Endothelial cell of umbilical vein (primary cell): ENCODE data around the gene POU3F1. TPM values are rescaled to one million over a fixed set of nuclear protein-coding genes. Genes with fewer than 3 reads are reported as not detected.

ENCODE experiments used
- BruUV-seq: library from RNA; stranded (reverse); fragments of 400-500 nt; replicated peaks from 2 replicates; lab custom pipeline; 2021; lab: Mats Ljungman, UMichigan
- CTCF ChIA-PET: fragments of 300-600, 350-600 bp; sonication (Branson Sonifier 250); formaldehyde crosslinking; loops from one replicate; lab custom pipeline; 2021; ENCODE audit warnings: antibody characterized with exemption, inconsistent platforms; lab: Charles Lee
- POLR2A ChIA-PET: fragments of 300-600, 350-600 bp; sonication (Branson Sonifier 250); formaldehyde crosslinking; loops from one replicate; lab custom pipeline; 2021; ENCODE audit warnings: antibody characterized with exemption, inconsistent platforms; lab: Charles Lee
- DNase-seq: peaks from one replicate; pipeline ENCODE4 v3.0.0-alpha.2; 2011; ENCODE audit warnings: low read depth, low spot score
- FAIRE-seq: peaks from 2 replicates; lab custom pipeline; 2011; peaks lifted over from hg19 to GRCh38; lab: Jason Lieb, UNC
- H2AFZ ChIP-seq: 2 replicates; pipeline ENCODE4 v1.6.0; 2012; ENCODE audit warnings: low read depth, low read length, control low read depth, inconsistent platforms
- H3K27ac ChIP-seq: 2 replicates; pipeline ENCODE4 v1.5.1; 2011; ENCODE audit warnings: low read depth, mild to moderate bottlenecking, control low read depth, low read length, moderate library complexity; ENCODE audit not compliant: insufficient read depth
- H3K27me3 ChIP-seq, 2 experiments: 2 replicates each; pipeline versions ENCODE4 v1.6.0 to v1.6.1; 2011; ENCODE audit warnings: low read length in 2 of 2, mixed read lengths in 1 of 2; ENCODE audit not compliant: control insufficient read depth in 2 of 2, insufficient read depth in 2 of 2
- H3K36me3 ChIP-seq, 2 experiments: 2 replicates in 1 of 2; 3 replicates in 1 of 2; pipeline ENCODE4 v1.5.1; 2011; ENCODE audit warnings: low read length in 2 of 2, mild to moderate bottlenecking in 1 of 2, moderate library complexity in 1 of 2; ENCODE audit not compliant: control insufficient read depth in 2 of 2, insufficient read depth in 2 of 2; ENCODE audit errors: extremely low read depth in 1 of 2
- H3K4me1 ChIP-seq: 3 replicates; pipeline ENCODE4 v1.5.1; 2011; ENCODE audit warnings: mild to moderate bottlenecking, low read length; ENCODE audit not compliant: control insufficient read depth, insufficient read depth; ENCODE audit errors: extremely low read depth
- H3K4me2 ChIP-seq: 2 replicates; pipeline ENCODE4 v1.6.1; 2011; ENCODE audit warnings: low read length, control low read depth, mixed read lengths; ENCODE audit not compliant: insufficient read depth
- H3K4me3 ChIP-seq, 3 experiments: fragments of 200-600 bp in 1 of 3; sonication (generic), shearing (Covaris generic) in 1 of 3; replicated peaks in 1 of 3; 2 replicates each; pipeline ENCODE4 v1.5.1; 2011 to 2016; ENCODE audit warnings: control low read depth in 3 of 3, low read length in 3 of 3, mild to moderate bottlenecking in 2 of 3, inconsistent platforms in 1 of 3, low read depth in 1 of 3, moderate library complexity in 1 of 3; ENCODE audit not compliant: insufficient read depth in 1 of 3
- H3K79me2 ChIP-seq: 2 replicates; pipeline ENCODE4 v1.6.0; 2012; ENCODE audit warnings: low read length, inconsistent platforms; ENCODE audit not compliant: control insufficient read depth, insufficient read depth
- H3K9ac ChIP-seq: replicated peaks from 2 replicates; pipeline ENCODE3; 2011; ENCODE audit warnings: low read length, control low read depth; ENCODE audit not compliant: insufficient read depth; ENCODE audit errors: extremely low read depth
- H3K9me1 ChIP-seq: replicated peaks from 3 replicates; pipeline ENCODE4 v1.6.0; 2011; ENCODE audit warnings: mild to moderate bottlenecking, low read length; ENCODE audit not compliant: control insufficient read depth, insufficient read depth; ENCODE audit errors: extremely low read depth
- H3K9me3 ChIP-seq: replicated peaks from 2 replicates; pipeline ENCODE4 v1.5.1; 2012; ENCODE audit warnings: low read length, inconsistent platforms; ENCODE audit not compliant: control insufficient read depth, insufficient read depth
- H4K20me1 ChIP-seq: replicated peaks from 2 replicates; pipeline ENCODE3; 2011; ENCODE audit warnings: mild to moderate bottlenecking, low read length; ENCODE audit not compliant: control insufficient read depth, insufficient read depth; ENCODE audit errors: extremely low read depth
- EZH2 ChIP-seq: IDR thresholded peaks from 2 replicates; pipeline ENCODE4 v1.6.1; 2012; ENCODE audit warnings: borderline replicate concordance, low read depth, mild to moderate bottlenecking, moderate library complexity, low read length, inconsistent platforms; ENCODE audit not compliant: severe bottlenecking
- FOS ChIP-seq: IDR thresholded peaks from 2 replicates; pipeline ENCODE4 v1.6.1; 2011; ENCODE audit warnings: mild to moderate bottlenecking, low read length, moderate library complexity, borderline replicate concordance; ENCODE audit not compliant: insufficient read depth
- GATA2 ChIP-seq: IDR thresholded peaks from 2 replicates; pipeline ENCODE4 v1.7.0; 2011; ENCODE audit warnings: low read depth, mild to moderate bottlenecking, moderate library complexity, mixed read lengths, low read length; ENCODE audit not compliant: insufficient read length, insufficient read depth
- JUN ChIP-seq: IDR thresholded peaks from 2 replicates; pipeline ENCODE4 v1.6.1; 2011; ENCODE audit warnings: borderline replicate concordance, low read depth; ENCODE audit not compliant: insufficient read length, insufficient read depth
- MYC ChIP-seq: IDR thresholded peaks from one replicate; pipeline ENCODE4 v1.6.1; 2011; ENCODE audit warnings: mild to moderate bottlenecking, low read depth, low read length
- POLR2A ChIP-seq: IDR thresholded peaks from 2 replicates; pipeline ENCODE4 v1.6.1; 2012; ENCODE audit warnings: low read depth, mild to moderate bottlenecking, control low read depth, low read length
- POLR2AphosphoS5 ChIP-seq: IDR thresholded peaks from 2 replicates; pipeline ENCODE4 v1.6.1; 2012; ENCODE audit warnings: low read depth, mild to moderate bottlenecking, control low read depth, low read length, moderate library complexity; ENCODE audit not compliant: insufficient read depth
- dilution Hi-C: fragments of 300-500 bp; cut with MboI; formaldehyde crosslinking; loops from one replicate; pipeline ENCODE4 v1.15.0; 2019; ENCODE audit warnings: low sequenced_read_pairs; ENCODE audit not compliant: extremely low pct_ligation_motif_present
- intact Hi-C: fragments of 100-400 bp; cut with micrococcal nuclease; formaldehyde crosslinking; loops from one replicate; pipeline ENCODE4 v1.10.0; 2022
- polyA plus RNA-seq, 4 experiments: library from polyadenylated mRNA; depleted of rRNA in 3 of 4; stranded (reverse) in 3 of 4; unstranded in 1 of 4; fragments of >200 nt; gene quantifications; 2 replicates each; pipeline versions ENCODE4 v1.2.1 to v1.2.3, GENCODE V29; 2011 to 2012; ENCODE audit warnings: missing spikeins in 1 of 4
- total RNA-seq: library from RNA; stranded (reverse); gene quantifications from 2 replicates; pipeline ENCODE4 v1.2.3, GENCODE V29; 2021
- TF ChIP-seq, protein P1 (sequence below), 2 donors: IDR thresholded peaks; 1 replicate in 1 of 2; 2 replicates in 1 of 2; pipeline ENCODE4 v1.5.1; 2011; ENCODE audit warnings: low read length in 2 of 2, mild to moderate bottlenecking in 2 of 2, moderate library complexity in 2 of 2, control low read depth in 1 of 2, inconsistent platforms in 1 of 2, low read depth in 1 of 2; ENCODE audit not compliant: insufficient read depth in 1 of 2; ENCODE audit errors: extremely low read depth in 1 of 2
- TF ChIP-seq, protein P2 (sequence below): IDR thresholded peaks from 2 replicates; pipeline ENCODE4 v1.6.1; 2011; ENCODE audit not compliant: insufficient read depth, insufficient read length

POU3F1 gene
- total and polyA plus RNA-seq, 2 donors (not counting 3 experiments of a cell fraction or from before 2014, with no cell fraction given): not detected

DNA sequence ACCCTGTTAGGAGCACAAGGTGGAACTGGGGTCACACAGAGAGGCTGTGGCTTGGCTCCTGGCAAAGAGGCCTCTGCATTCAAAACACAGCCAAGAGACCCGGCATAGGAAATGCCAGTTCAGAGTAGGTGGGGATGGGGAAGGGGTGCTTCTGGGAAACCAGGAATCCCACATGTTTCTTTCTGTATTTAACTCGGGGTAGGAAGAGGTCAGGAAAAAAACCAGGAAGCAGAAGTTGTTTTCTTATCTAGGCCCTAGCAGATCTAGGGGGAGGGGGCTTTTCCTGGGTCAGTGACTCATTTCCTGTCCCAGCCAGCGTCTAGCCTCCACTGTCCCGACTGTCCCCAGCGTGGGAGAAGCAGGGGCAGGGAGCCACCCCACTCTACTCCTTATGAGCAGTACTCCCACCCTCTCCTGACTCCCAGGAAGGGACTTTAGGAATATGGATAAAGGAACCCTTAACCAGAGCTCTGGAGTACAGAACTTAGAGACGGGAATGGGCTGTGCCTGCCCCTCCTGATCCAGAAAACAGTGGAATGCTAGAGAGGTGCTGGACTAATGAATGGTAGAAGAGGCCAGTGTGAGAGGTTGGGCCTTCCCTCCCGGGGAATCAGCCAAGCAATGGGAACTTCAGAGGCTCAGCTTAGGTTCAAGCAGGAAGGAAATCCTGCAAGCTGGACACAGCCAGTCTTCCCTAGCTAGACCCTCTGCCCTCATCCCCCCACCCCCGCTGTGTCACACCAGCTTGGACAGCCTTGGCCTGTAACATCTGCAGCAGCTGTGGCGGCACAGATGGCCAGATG lies 47.0 kb downstream of the POU3F1 start:
- DNase-seq (peak; percentile 86), FAIRE-seq (peak; percentile 98)
- dilution Hi-C loops (no loop called here), intact Hi-C loops (loop anchor here (1.0 to 10.0 kb wide), 7 partner anchors 9 to 405 kb away; partner anchors contain the start of genes C1orf122, GNL2, SF3A3 and UTP11)
- peaks cover 9 to 17% of the 10 kb centered on the region in 2 experiments for H3K36me3 ChIP-seq
- peak overlapping the region; percentile 99 for H3K27ac ChIP-seq
- TF ChIP-seq, protein P1, sequence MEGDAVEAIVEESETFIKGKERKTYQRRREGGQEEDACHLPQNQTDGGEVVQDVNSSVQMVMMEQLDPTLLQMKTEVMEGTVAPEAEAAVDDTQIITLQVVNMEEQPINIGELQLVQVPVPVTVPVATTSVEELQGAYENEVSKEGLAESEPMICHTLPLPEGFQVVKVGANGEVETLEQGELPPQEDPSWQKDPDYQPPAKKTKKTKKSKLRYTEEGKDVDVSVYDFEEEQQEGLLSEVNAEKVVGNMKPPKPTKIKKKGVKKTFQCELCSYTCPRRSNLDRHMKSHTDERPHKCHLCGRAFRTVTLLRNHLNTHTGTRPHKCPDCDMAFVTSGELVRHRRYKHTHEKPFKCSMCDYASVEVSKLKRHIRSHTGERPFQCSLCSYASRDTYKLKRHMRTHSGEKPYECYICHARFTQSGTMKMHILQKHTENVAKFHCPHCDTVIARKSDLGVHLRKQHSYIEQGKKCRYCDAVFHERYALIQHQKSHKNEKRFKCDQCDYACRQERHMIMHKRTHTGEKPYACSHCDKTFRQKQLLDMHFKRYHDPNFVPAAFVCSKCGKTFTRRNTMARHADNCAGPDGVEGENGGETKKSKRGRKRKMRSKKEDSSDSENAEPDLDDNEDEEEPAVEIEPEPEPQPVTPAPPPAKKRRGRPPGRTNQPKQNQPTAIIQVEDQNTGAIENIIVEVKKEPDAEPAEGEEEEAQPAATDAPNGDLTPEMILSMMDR (IDR thresholded peaks at IDR 0.05; ENCODE audit: extremely low read depth in 1 of 2, insufficient read depth in 1 of 2, low read depth in 1 of 2, low read length in 2 of 2): no peak
- TF ChIP-seq, protein P2, sequence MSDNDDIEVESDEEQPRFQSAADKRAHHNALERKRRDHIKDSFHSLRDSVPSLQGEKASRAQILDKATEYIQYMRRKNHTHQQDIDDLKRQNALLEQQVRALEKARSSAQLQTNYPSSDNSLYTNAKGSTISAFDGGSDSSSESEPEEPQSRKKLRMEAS: no peak
- TF ChIP-seq MYC (no peak), EZH2 (no peak), GATA2 (peak; percentile 82), POLR2A (peak; percentile 27), JUN (peak; percentile 85), FOS (peak; percentile 75), POLR2AphosphoS5 (peak; percentile 21)
- H3K9me3 ChIP-seq: no peaks in the 10 kb centered on the region
- H2AFZ ChIP-seq: no peak overlapping the region
- H3K79me2 ChIP-seq: peaks cover 41% of the 10 kb centered on the region
- peak overlapping the region; percentile 66 for H3K4me2 ChIP-seq
- POLR2A ChIA-PET: interaction anchor here (0.8 to 2.8 kb wide), 4 partner anchors 9 to 16 kb away, joined by 3 to 14 read pairs (median 7); partner anchors contain the start of gene UTP11
- no peaks in the 10 kb centered on the region for H4K20me1 ChIP-seq
- H3K4me1 ChIP-seq: peaks cover 65% of the 10 kb centered on the region
- no peaks in the 10 kb centered on the region for H3K9me1 ChIP-seq
- CTCF ChIA-PET: interaction anchor here (0.7 to 1.8 kb wide), 9 partner anchors 8 to 140 kb away, joined by 3 to 11 read pairs (median 3); partner anchors contain the start of gene POU3F1
- peak overlapping the region; percentile 95 for H3K9ac ChIP-seq
- H3K4me3 ChIP-seq: peak overlapping the region in 1 of 3 experiments; percentile 20
- H3K27me3 ChIP-seq: no peaks in the 10 kb centered on the region
- BruUV-seq: TSS peak; percentile 0
